ENCODE results near the gene DSG4.

GRCh38 chr18:31450409-31450808 is 73.8 kb downstream of the DSG4 start:
- TF ChIP-seq CTCF (IDR thresholded peaks at IDR 0.05 in 4 of 5, conservative IDR thresholded peaks at IDR 0.05 in 1 of 5) (no peak), POLR2A (IDR thresholded peaks at IDR 0.05) (no peak)
